Measurements from ENCODE around the gene DGKE. TPM values are rescaled to one million over a fixed set of nuclear protein-coding genes. Genes with fewer than 3 reads are reported as not detected.

The DGKE gene
- total RNA-seq, 4 donors from 2014 or later, result 14.4 to 31.2 (median 23.1) TPM

- Histone ChIP-seq H3K36me3 (no peaks in the 10 kb centered on the region), H3K4me3 (no peak overlapping the region), H3K27me3 (no peaks in the 10 kb centered on the region), H3K9me3 (no peaks in the 10 kb centered on the region), H3K4me1 (no peaks in the 10 kb centered on the region), H3K27ac (no peak overlapping the region)
- intact Hi-C loops (cut with DNase I; ENCODE audit: low total_unique reads), result no loop called here
- TF ChIP-seq POLR2A (IDR thresholded peaks at IDR 0.05) (no peak), CTCF (IDR thresholded peaks at IDR 0.05) (no peak)
- no peak for DNase-seq
Measured at GRCh38 chr17:56885312-56885657, 51.3 kb downstream of the DGKE start.

- Histone ChIP-seq H3K4me1 (no peaks in the 10 kb centered on the region), H3K9me3 (no peaks in the 10 kb centered on the region), H3K27ac (no peak overlapping the region), H3K4me3 (no peak overlapping the region), H3K27me3 (no peaks in the 10 kb centered on the region), H3K36me3 (no peaks in the 10 kb centered on the region)
- TF ChIP-seq POLR2A (IDR thresholded peaks at IDR 0.05), result no peak
- no peak for TF ChIP-seq CTCF (IDR thresholded peaks at IDR 0.05)
- intact Hi-C loops (cut with DNase I; ENCODE audit: low total_unique reads), result no loop called here
- DNase-seq, result no peak
Measured at GRCh38 chr17:56886288-56886731, 52.4 kb downstream of the DGKE start.

- intact Hi-C loops (cut with DNase I; ENCODE audit: low total_unique reads), result no loop called here
- Histone ChIP-seq H3K27ac (no peak overlapping the region), H3K27me3 (no peaks in the 10 kb centered on the region), H3K4me3 (no peak overlapping the region), H3K36me3 (no peaks in the 10 kb centered on the region), H3K4me1 (no peaks in the 10 kb centered on the region), H3K9me3 (no peaks in the 10 kb centered on the region)
- no peak for DNase-seq
- no peak for TF ChIP-seq POLR2A (IDR thresholded peaks at IDR 0.05)
- TF ChIP-seq CTCF (IDR thresholded peaks at IDR 0.05), result no peak
Measured at GRCh38 chr17:56887105-56887504, 53.2 kb downstream of the DGKE start.

GRCh38 chr17:56887552-56888467, 53.9 kb downstream of the DGKE start:
- intact Hi-C loops (cut with DNase I; ENCODE audit: low total_unique reads), result no loop called here
- Histone ChIP-seq H3K4me3 (no peak overlapping the region), H3K36me3 (no peaks in the 10 kb centered on the region), H3K27me3 (no peaks in the 10 kb centered on the region), H3K9me3 (no peaks in the 10 kb centered on the region), H3K27ac (no peak overlapping the region), H3K4me1 (no peaks in the 10 kb centered on the region)
- DNase-seq, result no peak
- no peak for TF ChIP-seq CTCF (IDR thresholded peaks at IDR 0.05)
- TF ChIP-seq POLR2A (IDR thresholded peaks at IDR 0.05), result no peak

- Histone ChIP-seq H3K27me3 (no peaks in the 10 kb centered on the region), H3K27ac (no peak overlapping the region), H3K9me3 (no peaks in the 10 kb centered on the region), H3K36me3 (no peaks in the 10 kb centered on the region), H3K4me1 (no peaks in the 10 kb centered on the region), H3K4me3 (no peak overlapping the region)
- TF ChIP-seq CTCF (IDR thresholded peaks at IDR 0.05) (no peak), POLR2A (IDR thresholded peaks at IDR 0.05) (no peak)
- intact Hi-C loops (cut with DNase I; ENCODE audit: low total_unique reads), result no loop called here
- no peak for DNase-seq
Measured at GRCh38 chr17:56890390-56890789, 56.4 kb downstream of the DGKE start.
